Breast epithelium (tissue), 4 donors: ENCODE measurements around the gene TPST1. TPM values are rescaled to one million over a fixed set of nuclear protein-coding genes. Genes with fewer than 3 reads are reported as not detected.

Source experiments
- DNase-seq, 2 donors: peaks; one replicate each; pipeline ENCODE4 v3.0.0-alpha.2; 2019; ENCODE audit warnings: low spot score in 2 of 2
- H3K27ac ChIP-seq, 2 donors: fragments of 200-600 bp; sonication (generic) in 1 of 2; one replicate each; pipeline ENCODE4 v1.5.1; 2016 to 2019; ENCODE audit warnings: mild to moderate bottlenecking in 1 of 2
- H3K27me3 ChIP-seq, 2 donors: fragments of 200-600 bp; sonication (generic) in 1 of 2; one replicate each; pipeline versions ENCODE4 v1.5.1 to v1.6.0; 2017 to 2019; ENCODE audit warnings: control low read depth in 1 of 2, mild to moderate bottlenecking in 1 of 2
- H3K36me3 ChIP-seq: fragments of 200-600 bp; one replicate; pipeline ENCODE4 v1.5.1; 2019
- H3K4me1 ChIP-seq, 2 donors: fragments of 200-600 bp; sonication (generic); one replicate each; pipeline ENCODE4 v1.5.1; 2016 to 2019; ENCODE audit warnings: control low read depth in 1 of 2
- H3K4me3 ChIP-seq, 3 donors: fragments of 200-600 bp; sonication (generic); 1 replicate in 2 of 3; 2 replicates in 1 of 3; pipeline ENCODE4 v1.5.1; 2016 to 2019; ENCODE audit warnings: mild to moderate bottlenecking in 3 of 3, moderate library complexity in 2 of 3
- H3K9me3 ChIP-seq, 2 donors: fragments of 200-600 bp; sonication (generic) in 1 of 2; one replicate each; pipeline ENCODE4 v1.5.1; 2016 to 2019; ENCODE audit warnings: control low read depth in 1 of 2
- POLR2A ChIP-seq: fragments of 450-650 bp; IDR thresholded peaks from one replicate; pipeline ENCODE4 v1.6.1; 2016; ENCODE audit warnings: antibody characterized with exemption, mild to moderate bottlenecking, moderate library complexity
- POLR2AphosphoS5 ChIP-seq, 3 donors: sonication (generic); formaldehyde crosslinking; IDR thresholded peaks; one replicate each; pipeline ENCODE4 v1.6.1; 2017; ENCODE audit warnings: antibody characterized with exemption in 3 of 3
- intact Hi-C: fragments of 100-400 bp; cut with DNase I; formaldehyde crosslinking; loops from one replicate; pipeline ENCODE4 v1.15.1; 2023; ENCODE audit warnings: low total_unique reads
- total RNA-seq, 3 donors: library from RNA; depleted of rRNA; stranded (reverse); fragments of >200 nt; gene quantifications; one replicate each; pipeline ENCODE4 v1.1.0, GENCODE V29; 2016
- TF ChIP-seq, protein P1 (sequence below), 3 donors: fragments of 450-650 bp; IDR thresholded peaks; one replicate each; pipeline ENCODE4 v1.5.1; 2016 to 2017; ENCODE audit warnings: antibody characterized with exemption in 3 of 3, mild to moderate bottlenecking in 3 of 3, moderate library complexity in 3 of 3

The TPST1 gene
- total RNA-seq, 3 donors from 2014 or later = 23.2 to 34.4 (median 23.3) TPM

DNA sequence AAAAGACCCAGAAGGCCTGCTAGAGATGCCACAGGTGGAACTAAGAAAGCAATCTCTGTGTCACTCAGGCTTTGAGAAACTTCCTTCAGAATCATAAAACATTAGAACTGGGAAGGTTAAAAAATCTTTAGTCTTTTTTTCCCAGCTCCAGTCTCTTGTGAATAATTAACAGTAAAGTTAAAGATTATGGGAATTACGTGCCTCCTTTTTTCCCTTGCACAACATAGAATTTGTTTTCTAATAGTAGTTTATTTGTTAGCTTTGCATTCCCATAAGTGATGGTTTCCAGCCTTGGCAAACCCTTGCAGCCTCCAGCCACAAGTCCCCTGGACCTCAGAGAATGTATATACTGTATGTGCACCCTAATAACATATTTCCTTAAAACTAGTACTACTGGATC is 128.3 kb downstream of the TPST1 start:
- intact Hi-C loops = no loop called here
- TF ChIP-seq POLR2A (no peak), POLR2AphosphoS5 (IDR thresholded peaks at IDR 0.05) (no peak)
- TF ChIP-seq, protein P1, sequence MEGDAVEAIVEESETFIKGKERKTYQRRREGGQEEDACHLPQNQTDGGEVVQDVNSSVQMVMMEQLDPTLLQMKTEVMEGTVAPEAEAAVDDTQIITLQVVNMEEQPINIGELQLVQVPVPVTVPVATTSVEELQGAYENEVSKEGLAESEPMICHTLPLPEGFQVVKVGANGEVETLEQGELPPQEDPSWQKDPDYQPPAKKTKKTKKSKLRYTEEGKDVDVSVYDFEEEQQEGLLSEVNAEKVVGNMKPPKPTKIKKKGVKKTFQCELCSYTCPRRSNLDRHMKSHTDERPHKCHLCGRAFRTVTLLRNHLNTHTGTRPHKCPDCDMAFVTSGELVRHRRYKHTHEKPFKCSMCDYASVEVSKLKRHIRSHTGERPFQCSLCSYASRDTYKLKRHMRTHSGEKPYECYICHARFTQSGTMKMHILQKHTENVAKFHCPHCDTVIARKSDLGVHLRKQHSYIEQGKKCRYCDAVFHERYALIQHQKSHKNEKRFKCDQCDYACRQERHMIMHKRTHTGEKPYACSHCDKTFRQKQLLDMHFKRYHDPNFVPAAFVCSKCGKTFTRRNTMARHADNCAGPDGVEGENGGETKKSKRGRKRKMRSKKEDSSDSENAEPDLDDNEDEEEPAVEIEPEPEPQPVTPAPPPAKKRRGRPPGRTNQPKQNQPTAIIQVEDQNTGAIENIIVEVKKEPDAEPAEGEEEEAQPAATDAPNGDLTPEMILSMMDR (IDR thresholded peaks at IDR 0.05) = no peak

GRCh38 chr7:66335318-66335717 is 130.2 kb downstream of the TPST1 start:
- H3K9me3 ChIP-seq = peaks cover 7% of the 10 kb centered on the region in 2 donors
- no peak overlapping the region for H3K4me3 ChIP-seq
- no peaks in the 10 kb centered on the region for H3K4me1 ChIP-seq
- no peaks in the 10 kb centered on the region for H3K27me3 ChIP-seq
- intact Hi-C loops = no loop called here
- no peaks in the 10 kb centered on the region for H3K36me3 ChIP-seq
- DNase-seq = no peak
- TF ChIP-seq POLR2AphosphoS5 (IDR thresholded peaks at IDR 0.05) (no peak), POLR2A (no peak)
- TF ChIP-seq, protein P1 (IDR thresholded peaks at IDR 0.05) = no peak
- H3K27ac ChIP-seq = no peak overlapping the region

More for the DNA sequence above, 128.3 kb downstream of the TPST1 start:
- no peaks in the 10 kb centered on the region for H3K36me3 ChIP-seq
- H3K4me1 ChIP-seq = no peaks in the 10 kb centered on the region
- H3K9me3 ChIP-seq = peaks cover 7% of the 10 kb centered on the region in 2 donors
- H3K27me3 ChIP-seq = no peaks in the 10 kb centered on the region
- no peak for DNase-seq
- H3K27ac ChIP-seq = no peak overlapping the region
- H3K4me3 ChIP-seq = no peak overlapping the region

GRCh38 chr7:66336760-66337159 is 131.6 kb downstream of the TPST1 start:
- H3K4me3 ChIP-seq = no peak overlapping the region
- H3K36me3 ChIP-seq = no peaks in the 10 kb centered on the region
- no peaks in the 10 kb centered on the region for H3K27me3 ChIP-seq
- H3K9me3 ChIP-seq = peaks cover 7% of the 10 kb centered on the region in 2 donors
- H3K27ac ChIP-seq = no peak overlapping the region
- TF ChIP-seq POLR2A (no peak), POLR2AphosphoS5 (IDR thresholded peaks at IDR 0.05) (no peak)
- TF ChIP-seq, protein P1 (IDR thresholded peaks at IDR 0.05) = no peak
- DNase-seq = no peak
- H3K4me1 ChIP-seq = no peaks in the 10 kb centered on the region
- intact Hi-C loops = no loop called here

DNA sequence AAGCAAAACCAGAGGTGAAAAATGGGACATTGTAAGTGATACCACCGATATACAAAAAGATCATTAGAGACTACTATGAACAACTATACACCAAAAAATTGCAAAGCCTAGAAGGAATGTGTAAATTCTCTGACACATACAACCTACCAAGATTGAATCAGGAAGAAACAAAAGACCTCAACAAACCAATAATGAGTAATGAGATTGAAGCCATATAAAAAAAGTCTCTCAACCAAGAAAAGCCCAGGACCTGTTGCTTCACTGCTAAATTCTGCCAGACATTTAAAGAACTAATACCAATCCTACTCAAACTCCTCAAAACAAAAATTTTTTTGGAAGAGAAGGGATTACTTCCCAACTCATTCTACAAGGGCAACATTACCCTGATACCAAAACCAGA is 134.0 kb downstream of the TPST1 start:
- Histone ChIP-seq H3K27ac (no peak overlapping the region), H3K27me3 (no peaks in the 10 kb centered on the region), H3K9me3 (peaks cover 7% of the 10 kb centered on the region in 2 donors), H3K4me3 (no peak overlapping the region), H3K4me1 (no peaks in the 10 kb centered on the region), H3K36me3 (no peaks in the 10 kb centered on the region)
- TF ChIP-seq POLR2A = no peak
- TF ChIP-seq POLR2AphosphoS5 (IDR thresholded peaks at IDR 0.05) = no peak
- TF ChIP-seq, protein P1 (IDR thresholded peaks at IDR 0.05) = no peak
- intact Hi-C loops = no loop called here
- DNase-seq = no peak

DNA sequence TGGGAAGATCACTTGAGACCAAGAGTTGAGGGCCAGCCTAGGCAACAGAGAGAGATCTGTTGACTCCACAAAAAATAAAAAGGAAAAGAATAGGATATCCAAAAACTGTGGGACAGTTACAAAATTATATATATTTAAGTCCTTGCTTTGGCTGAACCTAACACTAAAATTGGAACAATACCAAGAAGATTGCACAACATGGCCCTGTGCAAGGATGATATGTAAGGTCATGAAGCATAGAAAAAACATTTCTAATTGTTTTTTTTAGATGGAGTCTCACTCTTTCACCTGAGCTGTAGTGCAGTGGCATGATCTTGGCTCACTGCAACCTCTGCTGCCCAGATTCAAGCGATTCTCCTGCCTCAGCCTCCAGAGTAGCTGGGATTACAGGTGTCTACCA is 139.0 kb downstream of the TPST1 start:
- no peaks in the 10 kb centered on the region for H3K4me1 ChIP-seq
- TF ChIP-seq POLR2A = no peak
- TF ChIP-seq POLR2AphosphoS5 (IDR thresholded peaks at IDR 0.05) = no peak
- TF ChIP-seq, protein P1 (IDR thresholded peaks at IDR 0.05) = no peak
- intact Hi-C loops = no loop called here
- no peaks in the 10 kb centered on the region for H3K9me3 ChIP-seq
- no peak for DNase-seq
- H3K27ac ChIP-seq = no peak overlapping the region
- no peaks in the 10 kb centered on the region for H3K27me3 ChIP-seq
- no peak overlapping the region for H3K4me3 ChIP-seq
- no peaks in the 10 kb centered on the region for H3K36me3 ChIP-seq
